Raji (cell line): Measurements from ENCODE around the gene NCKAP5.

Experiments used
- POLR2A ChIP-seq: IDR thresholded peaks from 2 replicates; pipeline ENCODE4 v1.6.1; 2011; ENCODE audit warnings: low read depth, low read length, control low read depth; ENCODE audit not compliant: insufficient read depth

Gene NCKAP5

DNA sequence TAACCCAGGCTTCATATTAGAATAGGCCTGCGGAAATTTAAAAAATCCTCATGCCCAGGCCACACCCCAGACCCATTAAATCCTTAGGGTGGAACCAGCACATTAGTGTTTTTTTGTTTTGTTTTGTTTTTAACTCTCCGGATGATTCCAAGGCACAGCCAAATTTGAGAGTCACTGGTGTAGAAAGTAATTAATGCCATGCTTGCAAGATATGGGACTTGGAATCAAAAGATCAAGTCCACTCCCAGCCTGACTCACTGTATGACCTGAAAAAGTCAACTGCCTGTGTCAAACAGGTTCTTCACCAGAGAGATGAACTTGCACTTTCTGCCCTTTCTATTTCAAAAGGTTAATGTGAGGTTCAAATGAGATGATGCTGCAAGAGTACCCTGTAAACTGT lies 588.0 kb downstream of the NCKAP5 start:
- TF ChIP-seq POLR2A = no peak

DNA sequence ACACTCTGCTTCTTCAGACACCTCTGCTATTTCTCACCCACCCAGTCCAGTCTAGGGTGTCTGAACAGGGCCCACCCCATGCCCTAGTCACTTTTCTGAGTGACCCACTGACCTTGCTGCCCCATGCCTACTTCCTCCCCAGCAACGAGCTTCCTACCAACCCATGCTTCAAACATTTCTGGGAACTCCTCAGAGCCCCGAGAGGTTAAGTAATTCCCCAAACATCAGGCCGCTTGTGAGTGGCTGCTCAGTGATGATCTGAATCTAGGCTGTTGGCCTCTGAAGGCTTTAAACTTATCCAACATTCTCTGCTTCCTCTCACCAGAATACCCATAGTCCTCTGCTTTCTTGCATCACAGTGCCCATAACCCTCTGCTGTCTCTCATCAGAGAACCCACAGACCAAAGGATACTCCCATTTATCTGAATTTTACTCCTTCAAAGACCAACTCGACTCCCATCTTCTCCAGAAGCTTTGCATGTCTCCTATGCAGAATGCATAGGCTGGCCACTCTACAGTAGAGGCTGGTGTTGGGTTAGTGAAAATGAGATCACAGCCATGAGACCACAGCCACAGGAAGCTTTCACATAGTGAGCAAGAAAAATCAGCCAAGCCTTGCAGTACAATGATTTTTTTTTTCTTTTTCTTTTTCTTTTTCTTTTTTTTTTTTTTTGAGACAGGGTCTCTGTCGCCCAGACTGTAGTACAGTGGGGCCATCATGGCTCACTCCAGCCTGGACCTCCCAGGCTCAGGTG lies 588.7 kb downstream of the NCKAP5 start:
- TF ChIP-seq POLR2A = no peak

DNA sequence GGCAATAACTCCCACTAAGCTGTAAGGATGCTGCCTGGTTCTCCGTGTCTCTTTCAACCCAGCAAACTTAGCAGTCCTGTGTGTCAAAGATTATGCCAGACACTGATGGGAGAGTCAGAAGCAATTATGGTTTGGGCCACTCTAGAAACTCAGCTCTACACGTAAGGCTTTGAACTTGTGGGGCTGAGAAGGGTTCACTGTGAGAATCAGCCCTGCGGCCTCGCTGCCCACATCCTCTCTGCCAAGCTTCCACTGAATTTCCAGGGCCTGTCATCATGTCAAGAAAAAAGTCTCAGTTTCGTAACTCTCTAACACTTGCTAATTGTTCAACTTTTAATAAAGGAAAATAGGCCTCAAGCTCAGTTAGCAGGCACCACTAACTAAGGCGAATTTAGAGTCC lies 589.4 kb downstream of the NCKAP5 start:
- no peak for TF ChIP-seq POLR2A

DNA sequence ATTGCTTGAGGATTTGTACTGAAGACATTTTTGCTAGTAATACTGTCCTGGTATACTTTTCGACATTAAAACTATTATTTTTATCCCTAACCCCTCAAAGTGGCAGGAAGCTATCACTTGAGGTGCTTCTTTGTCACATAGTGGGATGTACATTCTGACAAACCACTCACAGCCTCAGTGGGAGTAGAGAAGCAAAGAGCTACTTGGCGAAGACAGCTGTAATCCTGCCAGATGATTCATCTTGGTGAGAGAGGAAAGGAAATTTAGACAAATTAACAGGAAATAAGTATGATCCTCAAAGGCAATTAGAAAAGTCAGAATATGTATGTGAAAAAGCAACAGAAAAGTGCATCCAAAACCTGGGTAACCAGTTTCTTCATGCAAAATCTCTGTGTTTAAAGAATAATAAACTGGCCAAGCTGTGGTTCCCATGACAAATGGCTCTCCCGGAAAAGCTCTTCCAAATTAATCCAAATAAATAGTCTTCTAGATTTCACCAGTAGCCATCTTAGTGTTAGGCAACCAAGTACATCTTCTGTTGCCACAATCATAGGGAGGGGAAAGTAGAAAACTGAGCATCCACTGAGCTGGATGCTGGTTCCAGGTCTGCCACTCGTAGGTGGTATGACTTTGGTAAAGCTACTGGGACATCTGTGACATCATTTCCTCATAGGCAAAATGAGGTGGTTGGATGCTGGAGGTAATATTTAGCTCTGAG lies 590.3 kb downstream of the NCKAP5 start:
- no peak for TF ChIP-seq POLR2A

DNA sequence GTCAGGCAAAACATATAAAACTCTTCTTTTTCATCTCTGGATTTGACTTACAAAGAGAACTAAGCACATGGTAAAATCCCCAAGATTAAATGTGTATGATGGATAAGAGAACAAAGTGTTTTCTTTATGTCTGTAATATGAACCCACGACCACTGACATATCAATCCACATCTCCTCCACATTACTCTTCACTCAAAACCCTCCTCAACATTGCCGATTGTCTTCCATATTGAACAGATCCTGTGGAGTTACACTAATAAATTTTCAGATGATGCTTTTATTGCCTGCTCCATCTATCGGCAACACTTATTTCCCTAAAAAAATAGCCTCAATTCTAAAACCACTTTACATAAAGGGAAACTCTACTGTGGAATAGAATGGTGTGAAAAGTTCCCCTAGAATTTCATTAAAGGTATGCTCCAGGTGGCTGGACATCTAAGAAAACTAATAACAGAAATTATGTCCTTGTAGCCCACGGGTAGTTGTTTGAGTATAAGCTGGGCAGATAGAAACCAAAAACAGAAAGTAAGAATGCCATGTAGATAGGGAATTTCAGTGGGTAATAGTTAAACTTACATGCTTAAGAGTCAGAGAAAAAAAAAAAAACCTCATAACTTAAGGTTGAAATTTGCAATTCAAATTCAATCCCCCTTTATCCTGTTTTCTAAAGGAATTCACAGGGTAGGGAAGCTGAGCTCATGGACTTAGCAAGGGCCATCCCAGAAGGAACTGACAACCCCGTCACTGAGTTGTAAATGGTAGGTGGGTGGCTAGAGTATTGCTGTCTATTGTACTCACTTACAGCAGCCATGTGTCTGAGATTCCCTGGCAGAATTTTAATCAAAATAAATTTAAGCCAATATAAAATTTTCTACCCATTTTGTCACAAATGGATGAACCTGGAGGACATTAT lies 592.8 kb downstream of the NCKAP5 start:
- no peak for TF ChIP-seq POLR2A

DNA sequence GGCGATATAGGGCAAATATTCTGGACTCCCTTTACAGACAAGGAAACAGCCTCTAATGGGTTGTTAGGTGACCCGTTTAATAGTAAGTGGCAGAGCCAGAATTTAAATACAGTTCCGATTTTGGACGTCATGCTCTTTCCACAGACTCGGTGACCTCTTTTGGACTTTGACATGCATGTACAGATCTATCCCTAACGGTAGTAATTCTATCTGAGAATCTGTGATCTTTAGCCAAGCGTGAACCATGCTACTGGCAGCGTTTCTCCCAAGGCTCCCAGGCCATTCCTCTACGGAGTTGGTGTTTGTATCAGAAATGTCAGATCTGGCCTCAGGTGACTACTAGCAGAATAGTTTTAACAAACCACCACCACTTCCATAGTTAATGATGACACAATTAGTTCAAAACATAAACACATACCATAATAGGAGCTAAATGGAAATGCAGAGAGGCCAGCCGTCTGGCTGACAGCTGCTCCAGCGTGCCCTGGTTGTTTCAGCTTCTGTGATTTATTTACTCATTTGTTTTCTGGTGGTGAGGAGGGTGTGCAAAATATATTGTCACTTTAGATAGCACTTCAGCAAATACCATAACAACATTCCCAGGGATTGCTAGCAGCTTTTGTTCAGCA lies 593.7 kb downstream of the NCKAP5 start:
- no peak for TF ChIP-seq POLR2A

DNA sequence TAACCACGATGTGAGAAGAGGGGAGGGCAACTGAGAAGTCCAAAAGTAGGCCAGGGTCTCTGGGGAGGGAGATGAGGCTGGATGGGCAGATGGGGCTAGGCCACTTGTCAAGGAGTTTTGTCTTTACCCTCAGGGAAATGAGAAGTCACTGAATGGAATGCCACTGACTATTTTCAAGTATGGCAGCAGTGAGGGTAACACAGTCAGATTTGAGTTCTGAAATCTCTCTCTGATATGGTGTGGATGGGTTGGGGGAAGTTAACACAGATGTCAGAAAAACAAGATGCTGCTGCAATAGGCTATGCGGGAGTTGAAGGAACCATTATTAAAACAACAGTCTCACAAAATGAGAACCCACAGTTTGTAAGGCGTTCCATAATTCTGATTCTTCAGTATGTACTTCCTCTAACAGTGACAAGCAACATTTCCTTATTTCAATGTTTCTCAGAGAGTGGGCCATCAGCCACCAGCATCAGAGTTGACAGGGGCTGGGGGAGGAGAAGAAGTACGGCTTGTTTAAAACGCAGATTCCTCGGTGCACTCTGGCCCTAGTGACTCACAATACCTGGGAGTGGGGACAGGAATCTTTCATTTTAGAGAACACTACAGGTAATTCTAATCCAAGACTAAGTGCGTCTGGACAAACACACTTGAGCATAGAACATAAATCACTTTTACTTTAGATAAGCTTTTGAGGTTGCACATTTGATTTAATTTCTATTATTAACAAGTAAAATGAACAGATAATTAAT lies 596.8 kb downstream of the NCKAP5 start:
- no peak for TF ChIP-seq POLR2A

DNA sequence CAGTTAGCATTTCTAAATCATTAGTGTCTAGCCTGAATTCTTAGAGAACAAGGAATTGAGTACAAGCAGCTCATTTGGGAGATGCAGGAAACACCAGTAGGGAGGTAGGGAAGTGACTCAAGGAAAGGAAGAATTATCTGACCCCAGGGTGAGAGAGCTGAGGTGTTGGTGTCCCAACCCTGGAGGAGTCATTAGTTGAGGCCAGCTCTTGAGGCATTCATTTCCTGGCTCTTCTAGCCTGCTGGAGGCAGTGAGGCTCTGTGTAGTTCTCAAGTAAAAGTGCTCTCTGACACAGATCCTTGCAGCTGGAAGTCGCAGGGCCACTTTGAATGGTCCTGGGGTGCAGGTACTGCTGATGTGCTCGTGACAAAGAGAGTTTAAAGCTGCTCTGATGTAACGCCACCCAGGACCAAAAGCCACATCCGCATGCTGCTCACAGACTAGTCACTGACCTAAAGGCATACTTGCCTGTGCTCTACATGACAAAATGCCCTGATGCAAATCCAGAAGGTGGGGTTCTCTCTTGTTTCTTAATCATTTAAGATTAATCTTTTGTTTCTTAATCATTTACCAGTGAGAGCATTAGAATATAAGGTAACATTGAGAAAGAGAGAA lies 598.8 kb downstream of the NCKAP5 start:
- TF ChIP-seq POLR2A = no peak

DNA sequence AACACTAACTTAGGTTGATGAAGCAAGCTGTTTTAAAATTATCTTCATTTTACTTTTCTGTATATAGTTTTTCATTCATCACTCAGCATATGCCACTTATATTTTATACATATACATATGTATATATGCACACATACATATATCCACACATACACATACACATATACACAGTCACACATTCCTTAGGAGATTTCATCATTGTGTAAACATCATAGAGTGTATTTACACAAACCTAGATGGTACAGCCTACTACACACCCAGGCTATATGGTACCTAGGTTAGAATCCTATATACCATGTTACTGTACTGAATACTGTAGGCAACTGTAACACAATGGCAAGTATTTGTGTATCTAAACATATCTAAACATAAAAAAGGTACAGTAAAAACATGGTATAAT lies 602.8 kb downstream of the NCKAP5 start:
- no peak for TF ChIP-seq POLR2A

DNA sequence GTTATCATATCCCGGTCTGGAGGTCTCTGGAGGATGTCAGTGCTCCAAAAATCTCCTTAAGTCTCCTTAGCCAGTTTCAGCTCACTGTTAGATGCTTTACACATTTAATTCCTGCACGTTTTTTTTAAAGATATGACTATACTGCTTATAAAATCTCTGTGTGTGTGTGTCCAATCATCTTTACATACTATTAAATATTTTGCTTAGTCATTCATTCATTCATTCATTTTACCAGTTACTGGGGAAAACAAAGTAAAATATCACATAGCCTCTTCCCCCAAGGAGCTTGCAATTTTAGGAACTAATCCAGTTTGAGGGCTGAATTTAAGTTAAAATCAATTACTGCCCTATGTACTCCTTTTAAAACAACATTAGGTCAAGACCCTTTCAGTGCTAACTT lies 605.1 kb downstream of the NCKAP5 start:
- TF ChIP-seq POLR2A = no peak

DNA sequence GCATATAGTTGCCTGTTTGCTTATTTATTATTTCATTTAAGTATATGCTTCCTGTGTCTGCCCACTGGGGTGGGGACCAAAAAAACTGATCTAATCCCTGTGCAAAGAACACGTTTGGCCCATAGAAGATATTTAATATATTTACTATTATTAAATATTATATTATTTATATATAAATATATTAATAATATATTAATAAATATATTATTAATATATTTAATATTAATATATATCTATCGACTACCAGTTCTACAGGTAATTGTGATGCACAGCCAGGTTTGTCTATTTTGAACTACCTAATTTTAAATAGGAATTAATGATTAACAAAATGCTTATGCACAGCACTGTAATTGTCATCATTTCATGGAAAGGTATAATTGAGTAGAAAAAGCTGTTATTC lies 609.4 kb downstream of the NCKAP5 start:
- no peak for TF ChIP-seq POLR2A

DNA sequence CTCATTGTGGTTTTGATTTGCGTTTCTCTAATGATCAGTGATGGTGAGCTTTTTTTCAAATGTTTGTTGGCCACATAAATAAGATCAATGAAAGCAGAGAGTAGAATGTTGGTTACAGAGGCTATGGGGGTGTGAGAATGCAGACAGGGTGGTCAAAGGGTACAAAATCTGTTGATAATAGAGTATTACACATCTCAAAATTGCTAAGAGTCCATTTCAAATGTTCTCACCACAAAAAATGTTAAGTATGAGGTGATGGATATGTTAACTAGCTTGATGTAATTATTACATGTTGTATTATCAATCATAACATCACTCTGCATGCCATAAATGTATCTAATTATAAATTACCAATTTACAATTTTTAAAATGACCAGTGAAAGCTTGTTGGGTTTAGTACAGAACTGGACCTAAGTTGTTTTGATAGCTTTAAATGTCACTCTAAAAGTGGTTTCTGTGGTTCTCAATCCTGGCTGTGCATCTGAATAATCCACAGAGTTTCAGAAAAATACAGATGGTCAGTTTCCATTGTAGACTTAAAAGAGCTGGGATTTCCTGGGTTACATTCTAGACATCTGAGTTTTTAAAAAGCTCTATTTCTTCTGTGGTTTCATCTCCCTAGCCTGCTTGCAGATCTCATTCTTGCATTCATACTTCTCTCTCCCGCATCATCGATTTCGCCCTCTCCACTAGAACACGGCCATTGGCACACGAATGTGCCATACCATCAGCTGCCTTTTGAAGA lies 612.2 kb downstream of the NCKAP5 start:
- no peak for TF ChIP-seq POLR2A

DNA sequence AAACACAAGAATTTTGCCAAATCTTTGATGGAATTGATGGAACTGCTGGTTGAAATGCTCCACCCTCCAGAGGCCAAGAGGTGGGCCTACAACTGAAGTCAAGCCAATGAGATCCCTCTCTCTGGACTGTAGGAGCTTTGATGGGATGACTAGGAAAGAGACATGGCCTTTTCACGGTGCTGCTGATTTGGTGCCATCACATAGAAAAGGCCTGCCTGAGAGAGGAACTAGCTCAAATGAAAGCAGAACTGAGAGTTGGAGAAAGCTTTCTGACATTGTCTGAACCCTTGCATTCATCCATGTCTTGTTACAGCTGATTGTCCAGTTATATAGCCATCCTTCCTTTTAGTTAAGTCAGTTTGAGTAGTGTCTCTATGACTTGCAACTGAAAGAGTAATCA lies 614.5 kb downstream of the NCKAP5 start:
- TF ChIP-seq POLR2A = no peak
